WTC11 (cell line): Measurements from ENCODE around the gene TANC1. TPM values are rescaled to one million over a fixed set of nuclear protein-coding genes. Genes with fewer than 3 reads are reported as not detected.

Experiments used
- ATAC-seq: fragments of 200-7000 bp; cut with Tn5 transposase; 2 replicates; pipeline ENCODE4 v1.10.0; 2021; ENCODE audit warnings: mild to moderate bottlenecking, moderate library complexity
- CTCF ChIA-PET: fragments of 300-600 bp; sonication (Branson Sonifier 250); formaldehyde crosslinking; loops from one replicate; lab custom pipeline; 2021; ENCODE audit warnings: antibody characterized with exemption; lab: Charles Lee
- POLR2A ChIA-PET: fragments of 350-600 bp; sonication (Branson Sonifier 250); formaldehyde crosslinking; loops from one replicate; lab custom pipeline; 2021; ENCODE audit warnings: antibody characterized with exemption; lab: Charles Lee
- DNase-seq: peaks from one replicate; pipeline ENCODE4 v3.0.0; 2021; ENCODE audit warnings: low spot score
- H3K27ac Mint-ChIP-seq: 2 replicates; pipeline ENCODE4 v1.8.0; 2021; ENCODE audit warnings: mixed read lengths
- H3K27me3 Mint-ChIP-seq: 2 replicates; pipeline ENCODE4 v1.8.0; 2021; ENCODE audit warnings: low read depth, mild to moderate bottlenecking, moderate library complexity, mixed read lengths
- H3K36me3 Mint-ChIP-seq: 2 replicates; pipeline ENCODE4 v1.8.0; 2021; ENCODE audit warnings: mixed read lengths
- H3K4me1 Mint-ChIP-seq: 2 replicates; pipeline ENCODE4 v1.8.0; 2022; ENCODE audit warnings: mixed read lengths
- H3K4me3 Mint-ChIP-seq: 2 replicates; pipeline ENCODE4 v1.8.0; 2021; ENCODE audit warnings: mild to moderate bottlenecking, moderate library complexity, mixed read lengths
- H3K9me3 Mint-ChIP-seq: 2 replicates; pipeline ENCODE4 v1.8.0; 2021; ENCODE audit warnings: mixed read lengths
- EMX1 ChIP-seq: fragments of 250-450 bp; sonication (Bioruptor Pico); IDR thresholded peaks from 2 replicates; pipeline ENCODE4 v1.8.0; 2021; ENCODE audit warnings: mild to moderate bottlenecking
- ETV6 ChIP-seq: sonication (generic); formaldehyde crosslinking; IDR thresholded peaks from 2 replicates; pipeline ENCODE4 v1.8.1; 2022; ENCODE audit warnings: mild to moderate bottlenecking, missing genetic modification reagents
- FOXJ3 ChIP-seq: sonication (generic); formaldehyde crosslinking; IDR thresholded peaks from 2 replicates; pipeline ENCODE4 v1.9.0; 2021; ENCODE audit warnings: missing genetic modification reagents, mild to moderate bottlenecking, borderline replicate concordance
- FOXK1 ChIP-seq: sonication (generic); formaldehyde crosslinking; IDR thresholded peaks from 2 replicates; pipeline ENCODE4 v1.8.0; 2022; ENCODE audit warnings: mild to moderate bottlenecking, moderate library complexity, missing genetic modification reagents
- HMGA2 ChIP-seq: fragments of 250-450 bp; sonication (Bioruptor Pico); IDR thresholded peaks from 2 replicates; pipeline ENCODE4 v1.4.0; 2021; ENCODE audit warnings: mild to moderate bottlenecking, moderate library complexity
- JAZF1 ChIP-seq: fragments of 250-450 bp; sonication (Bioruptor Pico); IDR thresholded peaks from 2 replicates; pipeline ENCODE4 v1.9.0; 2021; ENCODE audit warnings: moderate library complexity, mild to moderate bottlenecking, inconsistent platforms
- TCF7 ChIP-seq: sonication (generic); formaldehyde crosslinking; IDR thresholded peaks from 2 replicates; pipeline ENCODE4 v1.8.0; 2022; ENCODE audit warnings: mild to moderate bottlenecking, low read depth, missing genetic modification reagents, moderate library complexity
- ZNF317 ChIP-seq: sonication (generic); formaldehyde crosslinking; IDR thresholded peaks from 2 replicates; pipeline ENCODE4 v1.8.1; 2023; ENCODE audit warnings: low read depth, mild to moderate bottlenecking, moderate library complexity, missing genetic modification reagents, borderline replicate concordance
- ZNF671 ChIP-seq: fragments of 250-450 bp; sonication (Bioruptor Pico); IDR thresholded peaks from 2 replicates; pipeline ENCODE4 v1.8.0; 2021; ENCODE audit warnings: mild to moderate bottlenecking
- total RNA-seq: library from RNA; stranded (reverse); gene quantifications from 3 replicates; pipeline ENCODE4 v1.2.3, GENCODE V29; 2021
- TF ChIP-seq, protein P1 (sequence below): sonication (generic); formaldehyde crosslinking; IDR thresholded peaks from 2 replicates; pipeline ENCODE4 v1.8.0; 2023; ENCODE audit warnings: missing genetic modification reagents, mild to moderate bottlenecking, borderline replicate concordance
- TF ChIP-seq, protein P2 (sequence below): sonication (generic); formaldehyde crosslinking; IDR thresholded peaks from 2 replicates; pipeline ENCODE4 v1.8.1; 2023; ENCODE audit warnings: mild to moderate bottlenecking, missing genetic modification reagents, borderline replicate concordance
- TF ChIP-seq, protein P3 (sequence below): sonication (generic); formaldehyde crosslinking; IDR thresholded peaks from 2 replicates; pipeline ENCODE4 v1.8.1; 2023; ENCODE audit warnings: mild to moderate bottlenecking, moderate library complexity, missing genetic modification reagents
- TF ChIP-seq, protein P4 (sequence below): sonication (generic); formaldehyde crosslinking; conservative IDR thresholded peaks from 2 replicates; pipeline ENCODE4 v1.8.1; 2022; ENCODE audit warnings: mild to moderate bottlenecking, missing genetic modification reagents
- TF ChIP-seq, protein P5 (sequence below): sonication (generic); formaldehyde crosslinking; IDR thresholded peaks from 2 replicates; pipeline ENCODE4 v1.8.1; 2023; ENCODE audit warnings: mild to moderate bottlenecking, missing genetic modification reagents, moderate library complexity

TANC1 gene
- total RNA-seq, 1 experiment from 2014 or later, result 11.6 TPM

DNA sequence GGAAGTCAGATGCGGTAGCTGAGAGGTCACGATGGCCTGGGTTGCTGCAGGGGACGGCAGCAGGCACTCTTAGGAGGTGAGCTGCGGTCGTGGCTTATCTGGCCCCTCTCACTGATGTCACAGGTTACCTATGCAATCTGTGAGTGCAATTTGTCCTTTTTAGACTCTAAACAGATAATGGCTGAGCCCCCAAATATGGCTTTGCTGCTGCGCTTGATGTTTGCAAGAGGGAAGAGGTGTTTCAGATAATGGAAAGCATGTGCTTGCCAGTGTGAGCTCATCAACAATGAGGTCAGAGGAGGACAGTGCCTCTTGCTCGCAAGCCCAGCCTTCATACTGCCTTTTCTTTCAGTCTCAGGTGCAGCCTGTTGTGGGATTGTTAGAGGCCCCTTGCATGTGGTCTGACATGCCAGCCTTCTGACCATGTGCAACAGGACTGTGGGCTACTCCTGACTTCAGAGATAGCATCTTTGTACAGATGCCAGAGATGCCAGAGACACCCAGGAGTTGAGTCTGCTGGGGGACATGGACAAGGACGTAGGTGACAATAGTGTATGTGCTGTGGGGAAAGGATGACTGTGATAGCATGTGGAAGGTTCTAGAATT, 151.3 kb downstream of the TANC1 start (continued):
- TF ChIP-seq, protein P1, sequence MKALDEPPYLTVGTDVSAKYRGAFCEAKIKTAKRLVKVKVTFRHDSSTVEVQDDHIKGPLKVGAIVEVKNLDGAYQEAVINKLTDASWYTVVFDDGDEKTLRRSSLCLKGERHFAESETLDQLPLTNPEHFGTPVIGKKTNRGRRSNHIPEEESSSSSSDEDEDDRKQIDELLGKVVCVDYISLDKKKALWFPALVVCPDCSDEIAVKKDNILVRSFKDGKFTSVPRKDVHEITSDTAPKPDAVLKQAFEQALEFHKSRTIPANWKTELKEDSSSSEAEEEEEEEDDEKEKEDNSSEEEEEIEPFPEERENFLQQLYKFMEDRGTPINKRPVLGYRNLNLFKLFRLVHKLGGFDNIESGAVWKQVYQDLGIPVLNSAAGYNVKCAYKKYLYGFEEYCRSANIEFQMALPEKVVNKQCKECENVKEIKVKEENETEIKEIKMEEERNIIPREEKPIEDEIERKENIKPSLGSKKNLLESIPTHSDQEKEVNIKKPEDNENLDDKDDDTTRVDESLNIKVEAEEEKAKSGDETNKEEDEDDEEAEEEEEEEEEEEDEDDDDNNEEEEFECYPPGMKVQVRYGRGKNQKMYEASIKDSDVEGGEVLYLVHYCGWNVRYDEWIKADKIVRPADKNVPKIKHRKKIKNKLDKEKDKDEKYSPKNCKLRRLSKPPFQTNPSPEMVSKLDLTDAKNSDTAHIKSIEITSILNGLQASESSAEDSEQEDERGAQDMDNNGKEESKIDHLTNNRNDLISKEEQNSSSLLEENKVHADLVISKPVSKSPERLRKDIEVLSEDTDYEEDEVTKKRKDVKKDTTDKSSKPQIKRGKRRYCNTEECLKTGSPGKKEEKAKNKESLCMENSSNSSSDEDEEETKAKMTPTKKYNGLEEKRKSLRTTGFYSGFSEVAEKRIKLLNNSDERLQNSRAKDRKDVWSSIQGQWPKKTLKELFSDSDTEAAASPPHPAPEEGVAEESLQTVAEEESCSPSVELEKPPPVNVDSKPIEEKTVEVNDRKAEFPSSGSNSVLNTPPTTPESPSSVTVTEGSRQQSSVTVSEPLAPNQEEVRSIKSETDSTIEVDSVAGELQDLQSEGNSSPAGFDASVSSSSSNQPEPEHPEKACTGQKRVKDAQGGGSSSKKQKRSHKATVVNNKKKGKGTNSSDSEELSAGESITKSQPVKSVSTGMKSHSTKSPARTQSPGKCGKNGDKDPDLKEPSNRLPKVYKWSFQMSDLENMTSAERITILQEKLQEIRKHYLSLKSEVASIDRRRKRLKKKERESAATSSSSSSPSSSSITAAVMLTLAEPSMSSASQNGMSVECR (CRISPR knock-in tag), result no peak
- TF ChIP-seq, all 79 proteins: peak for 0

DNA sequence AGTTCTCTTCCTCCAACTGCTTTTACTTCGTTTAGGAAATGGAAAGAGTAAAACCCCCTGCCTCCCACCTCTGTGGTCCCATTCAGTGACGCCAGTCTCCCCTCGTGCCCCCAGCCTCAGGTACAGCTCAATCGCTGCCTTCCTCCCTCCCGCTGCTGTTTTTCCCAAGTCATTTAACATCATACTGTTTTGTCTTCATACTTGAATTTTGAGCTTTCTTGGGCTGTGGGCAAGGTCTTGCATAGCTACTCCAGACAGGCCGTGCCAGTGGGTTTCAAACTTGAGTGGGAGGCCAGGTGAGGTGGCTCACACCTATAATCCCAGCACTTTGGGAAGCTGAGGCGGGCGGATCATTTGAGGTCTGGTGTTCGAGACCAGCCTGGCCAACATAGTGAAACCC, 155.3 kb downstream of the TANC1 start:
- no peak for ATAC-seq
- POLR2A ChIA-PET, result no interaction called here
- 0 out of 2 replicates have a peak overlapping the region, but pooled peaks have one; percentile 3 for H3K27ac Mint-ChIP-seq
- H3K27me3 Mint-ChIP-seq, result no peaks in the 10 kb centered on the region
- no peak overlapping the region for H3K4me3 Mint-ChIP-seq
- H3K9me3 Mint-ChIP-seq, result no peaks in the 10 kb centered on the region
- no peak for DNase-seq
- H3K36me3 Mint-ChIP-seq, result no peaks in the 10 kb centered on the region
- TF ChIP-seq HMGA2 (CRISPR knock-in tag), result no peak
- no peak for TF ChIP-seq FOXK1 (CRISPR knock-in tag)
- TF ChIP-seq TCF7, result no peak
- TF ChIP-seq ZNF317 (CRISPR knock-in tag), result no peak
- TF ChIP-seq, protein P2, sequence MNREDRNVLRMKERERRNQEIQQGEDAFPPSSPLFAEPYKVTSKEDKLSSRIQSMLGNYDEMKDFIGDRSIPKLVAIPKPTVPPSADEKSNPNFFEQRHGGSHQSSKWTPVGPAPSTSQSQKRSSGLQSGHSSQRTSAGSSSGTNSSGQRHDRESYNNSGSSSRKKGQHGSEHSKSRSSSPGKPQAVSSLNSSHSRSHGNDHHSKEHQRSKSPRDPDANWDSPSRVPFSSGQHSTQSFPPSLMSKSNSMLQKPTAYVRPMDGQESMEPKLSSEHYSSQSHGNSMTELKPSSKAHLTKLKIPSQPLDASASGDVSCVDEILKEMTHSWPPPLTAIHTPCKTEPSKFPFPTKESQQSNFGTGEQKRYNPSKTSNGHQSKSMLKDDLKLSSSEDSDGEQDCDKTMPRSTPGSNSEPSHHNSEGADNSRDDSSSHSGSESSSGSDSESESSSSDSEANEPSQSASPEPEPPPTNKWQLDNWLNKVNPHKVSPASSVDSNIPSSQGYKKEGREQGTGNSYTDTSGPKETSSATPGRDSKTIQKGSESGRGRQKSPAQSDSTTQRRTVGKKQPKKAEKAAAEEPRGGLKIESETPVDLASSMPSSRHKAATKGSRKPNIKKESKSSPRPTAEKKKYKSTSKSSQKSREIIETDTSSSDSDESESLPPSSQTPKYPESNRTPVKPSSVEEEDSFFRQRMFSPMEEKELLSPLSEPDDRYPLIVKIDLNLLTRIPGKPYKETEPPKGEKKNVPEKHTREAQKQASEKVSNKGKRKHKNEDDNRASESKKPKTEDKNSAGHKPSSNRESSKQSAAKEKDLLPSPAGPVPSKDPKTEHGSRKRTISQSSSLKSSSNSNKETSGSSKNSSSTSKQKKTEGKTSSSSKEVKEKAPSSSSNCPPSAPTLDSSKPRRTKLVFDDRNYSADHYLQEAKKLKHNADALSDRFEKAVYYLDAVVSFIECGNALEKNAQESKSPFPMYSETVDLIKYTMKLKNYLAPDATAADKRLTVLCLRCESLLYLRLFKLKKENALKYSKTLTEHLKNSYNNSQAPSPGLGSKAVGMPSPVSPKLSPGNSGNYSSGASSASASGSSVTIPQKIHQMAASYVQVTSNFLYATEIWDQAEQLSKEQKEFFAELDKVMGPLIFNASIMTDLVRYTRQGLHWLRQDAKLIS (CRISPR knock-in tag), result no peak
- TF ChIP-seq JAZF1 (CRISPR knock-in tag), result no peak
- TF ChIP-seq FOXJ3 (CRISPR knock-in tag), result no peak
- no peak for TF ChIP-seq ZNF671 (CRISPR knock-in tag)
- TF ChIP-seq ETV6 (CRISPR knock-in tag), result no peak
- TF ChIP-seq, protein P3, sequence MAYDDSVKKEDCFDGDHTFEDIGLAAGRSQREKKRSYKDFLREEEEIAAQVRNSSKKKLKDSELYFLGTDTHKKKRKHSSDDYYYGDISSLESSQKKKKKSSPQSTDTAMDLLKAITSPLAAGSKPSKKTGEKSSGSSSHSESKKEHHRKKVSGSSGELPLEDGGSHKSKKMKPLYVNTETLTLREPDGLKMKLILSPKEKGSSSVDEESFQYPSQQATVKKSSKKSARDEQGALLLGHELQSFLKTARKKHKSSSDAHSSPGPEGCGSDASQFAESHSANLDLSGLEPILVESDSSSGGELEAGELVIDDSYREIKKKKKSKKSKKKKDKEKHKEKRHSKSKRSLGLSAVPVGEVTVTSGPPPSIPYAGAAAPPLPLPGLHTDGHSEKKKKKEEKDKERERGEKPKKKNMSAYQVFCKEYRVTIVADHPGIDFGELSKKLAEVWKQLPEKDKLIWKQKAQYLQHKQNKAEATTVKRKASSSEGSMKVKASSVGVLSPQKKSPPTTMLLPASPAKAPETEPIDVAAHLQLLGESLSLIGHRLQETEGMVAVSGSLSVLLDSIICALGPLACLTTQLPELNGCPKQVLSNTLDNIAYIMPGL (CRISPR knock-in tag), result no peak
- TF ChIP-seq, protein P4, sequence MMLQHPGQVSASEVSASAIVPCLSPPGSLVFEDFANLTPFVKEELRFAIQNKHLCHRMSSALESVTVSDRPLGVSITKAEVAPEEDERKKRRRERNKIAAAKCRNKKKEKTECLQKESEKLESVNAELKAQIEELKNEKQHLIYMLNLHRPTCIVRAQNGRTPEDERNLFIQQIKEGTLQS, result no peak
- no peak for TF ChIP-seq EMX1
- TF ChIP-seq, protein P5, sequence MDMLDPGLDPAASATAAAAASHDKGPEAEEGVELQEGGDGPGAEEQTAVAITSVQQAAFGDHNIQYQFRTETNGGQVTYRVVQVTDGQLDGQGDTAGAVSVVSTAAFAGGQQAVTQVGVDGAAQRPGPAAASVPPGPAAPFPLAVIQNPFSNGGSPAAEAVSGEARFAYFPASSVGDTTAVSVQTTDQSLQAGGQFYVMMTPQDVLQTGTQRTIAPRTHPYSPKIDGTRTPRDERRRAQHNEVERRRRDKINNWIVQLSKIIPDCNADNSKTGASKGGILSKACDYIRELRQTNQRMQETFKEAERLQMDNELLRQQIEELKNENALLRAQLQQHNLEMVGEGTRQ (CRISPR knock-in tag), result no peak
- CTCF ChIA-PET, result interaction anchor here (2.2 kb wide), 1 partner anchor 88 kb away, joined by 9 read pairs; no protein-coding TSS in a partner anchor
- H3K4me1 Mint-ChIP-seq, result peaks cover 12% of the 10 kb centered on the region
